GM12878 (cell line): ENCODE results near the gene C1QTNF5. TPM values are rescaled to one million over a fixed set of nuclear protein-coding genes. Genes with fewer than 3 reads are reported as not detected.

Experiments
- ATF7 ChIP-seq: fragments of 450-650 bp; IDR thresholded peaks from 2 replicates; pipeline ENCODE4 v1.6.1; 2016; ENCODE audit warnings: low read depth, mild to moderate bottlenecking
- CBX5 ChIP-seq: sonication (generic); IDR thresholded peaks from 2 replicates; pipeline ENCODE4 v1.6.1; 2016; ENCODE audit warnings: low read depth, moderate library complexity, mild to moderate bottlenecking, inconsistent platforms
- CHD4 ChIP-seq: fragments of 200-600 bp; sonication (generic); IDR thresholded peaks from 2 replicates; pipeline ENCODE4 v1.6.1; 2016; ENCODE audit warnings: mild to moderate bottlenecking
- JUND ChIP-seq: IDR thresholded peaks from 2 replicates; pipeline ENCODE4 v1.6.1; 2012; ENCODE audit warnings: low read depth, mild to moderate bottlenecking, low read length, improper control_type of control experiment, moderate library complexity
- MEF2A ChIP-seq: IDR thresholded peaks from 2 replicates; pipeline ENCODE4 v1.6.1; 2011; ENCODE audit warnings: low read depth, mild to moderate bottlenecking, low read length, moderate library complexity; ENCODE audit not compliant: insufficient read depth
- MTA2 ChIP-seq: fragments of 450-650 bp; IDR thresholded peaks from 2 replicates; pipeline ENCODE4 v1.6.1; 2016; ENCODE audit warnings: low read depth, mild to moderate bottlenecking, moderate library complexity
- NBN ChIP-seq: fragments of 450-650 bp; IDR thresholded peaks from 2 replicates; pipeline ENCODE4 v1.6.1; 2016
- NR2C1 ChIP-seq: fragments of 450-650 bp; IDR thresholded peaks from 2 replicates; pipeline ENCODE4 v1.6.1; 2017; ENCODE audit warnings: antibody characterized with exemption, mild to moderate bottlenecking, moderate library complexity
- POLR2A ChIP-seq: IDR thresholded peaks from 2 replicates; pipeline ENCODE4 v1.6.1; 2011; ENCODE audit warnings: low read depth, mild to moderate bottlenecking, low read length
- RB1 ChIP-seq: fragments of 450-650 bp; formaldehyde crosslinking; IDR thresholded peaks from 2 replicates; pipeline ENCODE4 v1.6.1; 2017; ENCODE audit warnings: mild to moderate bottlenecking, borderline replicate concordance
- RCOR1 ChIP-seq: conservative IDR thresholded peaks from 2 replicates; pipeline ENCODE4 v1.6.1; 2012; ENCODE audit warnings: low read depth, low read length, improper control_type of control experiment
- SIX5 ChIP-seq: IDR thresholded peaks from 2 replicates; pipeline ENCODE4 v1.6.1; 2011; ENCODE audit warnings: mild to moderate bottlenecking, low read depth, low read length, moderate library complexity; ENCODE audit not compliant: severe bottlenecking
- SMC3 ChIP-seq: IDR thresholded peaks from 2 replicates; pipeline ENCODE4 v1.6.1; 2011; ENCODE audit warnings: low read length, improper control_type of control experiment, borderline replicate concordance
- SUPT20H ChIP-seq: IDR thresholded peaks from 2 replicates; pipeline ENCODE4 v1.6.1; 2011; ENCODE audit warnings: low read depth, mild to moderate bottlenecking, low read length, moderate library complexity, borderline replicate concordance; ENCODE audit not compliant: control insufficient read depth
- TCF12 ChIP-seq: IDR thresholded peaks from 2 replicates; pipeline ENCODE4 v1.6.1; 2011; ENCODE audit warnings: low read depth, mild to moderate bottlenecking, low read length
- YY1 ChIP-seq: IDR thresholded peaks from 2 replicates; pipeline ENCODE4 v1.6.1; 2011; ENCODE audit warnings: low read depth, mild to moderate bottlenecking, low read length
- ZNF24 ChIP-seq: fragments of 450-650 bp; IDR thresholded peaks from 2 replicates; pipeline ENCODE4 v1.6.1; 2017; ENCODE audit warnings: antibody characterized with exemption, mild to moderate bottlenecking
- ZNF274 ChIP-seq: IDR thresholded peaks from one replicate; pipeline ENCODE4 v1.8.0; 2011; ENCODE audit not compliant: insufficient read length, insufficient read depth
- ZNF384 ChIP-seq: IDR thresholded peaks from 2 replicates; pipeline ENCODE4 v1.6.1; 2012; ENCODE audit warnings: low read depth, mild to moderate bottlenecking, low read length, improper control_type of control experiment, borderline replicate concordance
- ZZZ3 ChIP-seq: IDR thresholded peaks from 2 replicates; pipeline ENCODE4 v1.6.1; 2011; ENCODE audit warnings: low read depth; ENCODE audit not compliant: control insufficient read depth, insufficient read length
- polyA plus RNA-seq, 11 experiments: library from polyadenylated mRNA; depleted of rRNA in 4 of 11; unstranded in 6 of 11; stranded (reverse) in 5 of 11; fragments of >200 nt; fragmentation: Nextera tagmentation in 4 of 11; fragmentation: Illumina TruSeq in 1 of 11; extraction: Ambion mirVana in 4 of 11; extraction: Trizol in 1 of 11; gene quantifications; 1 replicate in 1 of 11; 2 replicates in 10 of 11; pipeline versions ENCODE4 v1.2.1 to v1.2.3, GENCODE V29; 2011 to 2016; ENCODE audit warnings: inconsistent platforms in 2 of 11, missing spikeins in 2 of 11, low read depth in 1 of 11
- total RNA-seq, 4 experiments: library from RNA; depleted of rRNA in 3 of 4; stranded (reverse); fragments of >200 nt in 3 of 4; fragmentation: Illumina TruSeq in 1 of 4; extraction: Trizol in 1 of 4; gene quantifications; 2 replicates each; pipeline versions ENCODE4 v1.2.1 to v1.2.3, GENCODE V29; 2013 to 2021
- TF ChIP-seq, protein P1 (sequence below): fragments of 450-650 bp; IDR thresholded peaks from 2 replicates; pipeline ENCODE4 v1.6.1; 2018; ENCODE audit warnings: borderline replicate concordance, mild to moderate bottlenecking; ENCODE audit not compliant: partially characterized antibody
- TF ChIP-seq, protein P2 (sequence below): IDR thresholded peaks from 2 replicates; pipeline ENCODE4 v1.6.1; 2011; ENCODE audit warnings: low read depth, mild to moderate bottlenecking, low read length, moderate library complexity, borderline replicate concordance; ENCODE audit errors: extremely low read depth
- TF ChIP-seq, protein P3 (sequence below): fragments of 150-350 bp; IDR thresholded peaks from 2 replicates; pipeline ENCODE4 v1.6.1; 2014; ENCODE audit warnings: mild to moderate bottlenecking, low read depth, low read length
- TF ChIP-seq, protein P4 (sequence below): fragments of 450-650 bp; IDR thresholded peaks from 2 replicates; pipeline ENCODE4 v1.6.1; 2018; ENCODE audit warnings: mild to moderate bottlenecking, low read depth, moderate library complexity; ENCODE audit not compliant: partially characterized antibody

Gene C1QTNF5
- total and polyA plus RNA-seq, 10 of the 15 experiments (the other 5 are each of a cell fraction or from before 2014, with no cell fraction given), result not detected

DNA sequence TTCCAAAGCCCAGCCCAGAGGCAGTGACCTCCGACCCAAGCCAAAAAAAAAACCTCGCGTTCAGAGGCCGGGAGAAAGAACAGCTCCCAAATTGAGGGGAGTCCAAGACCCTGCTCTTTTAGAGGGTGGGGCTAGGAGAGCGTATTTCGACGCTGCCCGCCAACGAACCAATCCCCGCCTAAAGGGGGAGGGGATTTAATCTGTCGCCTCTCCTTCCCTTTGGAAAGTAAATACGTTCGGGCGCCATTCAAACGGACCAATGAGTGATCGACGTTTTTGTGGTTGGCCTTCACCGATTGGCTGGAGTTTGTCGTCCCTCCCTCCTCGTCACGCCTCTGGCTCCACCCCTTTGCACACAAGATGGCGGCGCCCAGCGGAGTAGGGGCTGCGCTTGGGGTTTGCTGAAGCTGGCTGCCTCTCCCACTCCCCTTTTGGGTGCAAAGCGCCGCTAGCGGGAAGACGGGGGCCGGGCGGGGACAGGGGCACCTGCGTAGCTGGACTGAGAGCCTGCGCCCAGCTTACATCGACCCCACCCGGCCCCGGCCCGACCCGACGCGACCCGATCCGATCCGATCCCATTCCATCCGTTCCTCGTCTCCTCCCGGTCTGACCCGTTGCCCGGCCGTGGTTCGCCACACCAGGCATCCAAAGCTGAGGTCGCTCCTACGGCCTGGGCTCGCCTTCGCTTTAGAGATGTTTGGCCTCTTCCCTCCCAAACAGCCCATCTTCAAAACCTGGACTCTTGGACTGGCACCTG lies 6.3 kb downstream of the C1QTNF5 start, which contains the start of gene RNF26 (continued):
- TF ChIP-seq ZZZ3 (no peak), ZNF24 (no peak), YY1 (peak; percentile 98), RB1 (no peak), ATF7 (no peak), MTA2 (no peak), SMC3 (no peak), SIX5 (no peak), CBX5 (no peak), MEF2A (no peak), ZNF384 (no peak), RCOR1 (no peak), TCF12 (no peak), ZNF274 (no peak), NR2C1 (peak; percentile 66), NBN (peak; percentile 54; the same call in 1 of the 2 replicates), JUND (no peak), CHD4 (no peak), SUPT20H (no peak), POLR2A (peak; percentile 91)
- TF ChIP-seq, protein P1, sequence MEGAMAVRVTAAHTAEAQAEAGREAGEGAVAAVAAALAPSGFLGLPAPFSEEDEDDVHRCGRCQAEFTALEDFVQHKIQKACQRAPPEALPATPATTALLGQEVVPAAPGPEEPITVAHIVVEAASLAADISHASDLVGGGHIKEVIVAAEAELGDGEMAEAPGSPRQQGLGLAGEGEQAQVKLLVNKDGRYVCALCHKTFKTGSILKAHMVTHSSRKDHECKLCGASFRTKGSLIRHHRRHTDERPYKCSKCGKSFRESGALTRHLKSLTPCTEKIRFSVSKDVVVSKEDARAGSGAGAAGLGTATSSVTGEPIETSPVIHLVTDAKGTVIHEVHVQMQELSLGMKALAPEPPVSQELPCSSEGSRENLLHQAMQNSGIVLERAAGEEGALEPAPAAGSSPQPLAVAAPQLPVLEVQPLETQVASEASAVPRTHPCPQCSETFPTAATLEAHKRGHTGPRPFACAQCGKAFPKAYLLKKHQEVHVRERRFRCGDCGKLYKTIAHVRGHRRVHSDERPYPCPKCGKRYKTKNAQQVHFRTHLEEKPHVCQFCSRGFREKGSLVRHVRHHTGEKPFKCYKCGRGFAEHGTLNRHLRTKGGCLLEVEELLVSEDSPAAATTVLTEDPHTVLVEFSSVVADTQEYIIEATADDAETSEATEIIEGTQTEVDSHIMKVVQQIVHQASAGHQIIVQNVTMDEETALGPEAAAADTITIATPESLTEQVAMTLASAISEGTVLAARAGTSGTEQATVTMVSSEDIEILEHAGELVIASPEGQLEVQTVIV, result peak; percentile 33
- TF ChIP-seq, protein P2, sequence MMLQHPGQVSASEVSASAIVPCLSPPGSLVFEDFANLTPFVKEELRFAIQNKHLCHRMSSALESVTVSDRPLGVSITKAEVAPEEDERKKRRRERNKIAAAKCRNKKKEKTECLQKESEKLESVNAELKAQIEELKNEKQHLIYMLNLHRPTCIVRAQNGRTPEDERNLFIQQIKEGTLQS, result no peak
- TF ChIP-seq, protein P3, sequence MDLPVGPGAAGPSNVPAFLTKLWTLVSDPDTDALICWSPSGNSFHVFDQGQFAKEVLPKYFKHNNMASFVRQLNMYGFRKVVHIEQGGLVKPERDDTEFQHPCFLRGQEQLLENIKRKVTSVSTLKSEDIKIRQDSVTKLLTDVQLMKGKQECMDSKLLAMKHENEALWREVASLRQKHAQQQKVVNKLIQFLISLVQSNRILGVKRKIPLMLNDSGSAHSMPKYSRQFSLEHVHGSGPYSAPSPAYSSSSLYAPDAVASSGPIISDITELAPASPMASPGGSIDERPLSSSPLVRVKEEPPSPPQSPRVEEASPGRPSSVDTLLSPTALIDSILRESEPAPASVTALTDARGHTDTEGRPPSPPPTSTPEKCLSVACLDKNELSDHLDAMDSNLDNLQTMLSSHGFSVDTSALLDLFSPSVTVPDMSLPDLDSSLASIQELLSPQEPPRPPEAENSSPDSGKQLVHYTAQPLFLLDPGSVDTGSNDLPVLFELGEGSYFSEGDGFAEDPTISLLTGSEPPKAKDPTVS, result no peak
- TF ChIP-seq, protein P4, sequence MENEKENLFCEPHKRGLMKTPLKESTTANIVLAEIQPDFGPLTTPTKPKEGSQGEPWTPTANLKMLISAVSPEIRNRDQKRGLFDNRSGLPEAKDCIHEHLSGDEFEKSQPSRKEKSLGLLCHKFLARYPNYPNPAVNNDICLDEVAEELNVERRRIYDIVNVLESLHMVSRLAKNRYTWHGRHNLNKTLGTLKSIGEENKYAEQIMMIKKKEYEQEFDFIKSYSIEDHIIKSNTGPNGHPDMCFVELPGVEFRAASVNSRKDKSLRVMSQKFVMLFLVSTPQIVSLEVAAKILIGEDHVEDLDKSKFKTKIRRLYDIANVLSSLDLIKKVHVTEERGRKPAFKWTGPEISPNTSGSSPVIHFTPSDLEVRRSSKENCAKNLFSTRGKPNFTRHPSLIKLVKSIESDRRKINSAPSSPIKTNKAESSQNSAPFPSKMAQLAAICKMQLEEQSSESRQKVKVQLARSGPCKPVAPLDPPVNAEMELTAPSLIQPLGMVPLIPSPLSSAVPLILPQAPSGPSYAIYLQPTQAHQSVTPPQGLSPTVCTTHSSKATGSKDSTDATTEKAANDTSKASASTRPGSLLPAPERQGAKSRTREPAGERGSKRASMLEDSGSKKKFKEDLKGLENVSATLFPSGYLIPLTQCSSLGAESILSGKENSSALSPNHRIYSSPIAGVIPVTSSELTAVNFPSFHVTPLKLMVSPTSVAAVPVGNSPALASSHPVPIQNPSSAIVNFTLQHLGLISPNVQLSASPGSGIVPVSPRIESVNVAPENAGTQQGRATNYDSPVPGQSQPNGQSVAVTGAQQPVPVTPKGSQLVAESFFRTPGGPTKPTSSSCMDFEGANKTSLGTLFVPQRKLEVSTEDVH, result no peak
